GM12878 (cell line): ENCODE measurements around the gene ANP32A. TPM values are rescaled to one million over a fixed set of nuclear protein-coding genes. Genes with fewer than 3 reads are reported as not detected.

ENCODE experiments used
- BACH1 ChIP-seq: fragments of 450-650 bp; IDR thresholded peaks from 2 replicates; pipeline ENCODE4 v1.6.1; 2017; ENCODE audit warnings: mild to moderate bottlenecking, borderline replicate concordance
- BHLHE40 ChIP-seq, 2 experiments: fragments of 450-650 bp in 1 of 2; IDR thresholded peaks; 2 replicates each; pipeline ENCODE4 v1.6.1; 2011 to 2017; ENCODE audit warnings: low read depth in 2 of 2, borderline replicate concordance in 1 of 2, improper control_type of control experiment in 1 of 2, low read length in 1 of 2, mild to moderate bottlenecking in 1 of 2
- CHD1 ChIP-seq: IDR thresholded peaks from 2 replicates; pipeline ENCODE4 v1.6.1; 2012; ENCODE audit warnings: low read depth, low read length, improper control_type of control experiment
- CHD2 ChIP-seq: IDR thresholded peaks from 2 replicates; pipeline ENCODE4 v1.6.1; 2011; ENCODE audit warnings: low read depth, low read length, improper control_type of control experiment, borderline replicate concordance
- CHD4 ChIP-seq: fragments of 200-600 bp; sonication (generic); IDR thresholded peaks from 2 replicates; pipeline ENCODE4 v1.6.1; 2016; ENCODE audit warnings: mild to moderate bottlenecking
- IKZF2 ChIP-seq, 2 experiments: fragments of 450-650 bp; IDR thresholded peaks; 2 replicates each; pipeline ENCODE4 v1.6.1; 2017; ENCODE audit warnings: mild to moderate bottlenecking in 2 of 2, moderate library complexity in 2 of 2
- IRF4 ChIP-seq: IDR thresholded peaks from 2 replicates; pipeline ENCODE4 v1.6.1; 2011; ENCODE audit warnings: low read depth, low read length
- MAX ChIP-seq: IDR thresholded peaks from 2 replicates; pipeline ENCODE4 v1.6.1; 2012; ENCODE audit warnings: low read depth, low read length, improper control_type of control experiment
- MEF2A ChIP-seq: IDR thresholded peaks from 2 replicates; pipeline ENCODE4 v1.6.1; 2011; ENCODE audit warnings: low read depth, mild to moderate bottlenecking, low read length, moderate library complexity; ENCODE audit not compliant: insufficient read depth
- MXI1 ChIP-seq: fragments of 150-350 bp; IDR thresholded peaks from 2 replicates; pipeline ENCODE4 v1.6.1; 2011; ENCODE audit warnings: low read depth, mild to moderate bottlenecking, inconsistent platforms, low read length, improper control_type of control experiment
- NFYB ChIP-seq: IDR thresholded peaks from 2 replicates; pipeline ENCODE4 v1.6.1; 2011; ENCODE audit warnings: low read depth, mild to moderate bottlenecking, low read length, improper control_type of control experiment, moderate library complexity; ENCODE audit not compliant: insufficient read depth
- NRF1 ChIP-seq: conservative IDR thresholded peaks from 2 replicates; pipeline ENCODE4 v1.6.1; 2011; ENCODE audit warnings: mild to moderate bottlenecking, low read depth, low read length, improper control_type of control experiment
- POLR2AphosphoS2 ChIP-seq: IDR thresholded peaks from 2 replicates; pipeline ENCODE4 v1.6.1; 2011; ENCODE audit warnings: low read depth, mild to moderate bottlenecking, low read length, improper control_type of control experiment, moderate library complexity
- POLR2AphosphoS5 ChIP-seq: IDR thresholded peaks from 2 replicates; pipeline ENCODE4 v1.6.1; 2011; ENCODE audit warnings: mild to moderate bottlenecking, low read length, inconsistent platforms
- SIX5 ChIP-seq: IDR thresholded peaks from 2 replicates; pipeline ENCODE4 v1.6.1; 2011; ENCODE audit warnings: mild to moderate bottlenecking, low read depth, low read length, moderate library complexity; ENCODE audit not compliant: severe bottlenecking
- SMAD5 ChIP-seq: IDR thresholded peaks from 2 replicates; pipeline ENCODE4 v1.6.1; 2016; ENCODE audit warnings: antibody characterized with exemption, low read depth
- SMARCA5 ChIP-seq: fragments of 450-650 bp; IDR thresholded peaks from 2 replicates; pipeline ENCODE4 v1.6.1; 2017; ENCODE audit warnings: mild to moderate bottlenecking
- SP1 ChIP-seq: IDR thresholded peaks from one replicate; pipeline ENCODE4 v1.6.1; 2011; ENCODE audit warnings: low read depth, low read length
- TAF1 ChIP-seq: IDR thresholded peaks from 2 replicates; pipeline ENCODE4 v1.6.1; 2011; ENCODE audit warnings: mild to moderate bottlenecking, low read depth, low read length, borderline replicate concordance
- TARDBP ChIP-seq: IDR thresholded peaks from 2 replicates; pipeline ENCODE4 v1.6.1; 2016; ENCODE audit warnings: borderline replicate concordance
- YY1 ChIP-seq: IDR thresholded peaks from 2 replicates; pipeline ENCODE4 v1.6.1; 2011; ENCODE audit warnings: low read depth, mild to moderate bottlenecking, low read length
- ZBED1 ChIP-seq: IDR thresholded peaks from 2 replicates; pipeline ENCODE4 v1.6.1; 2016; ENCODE audit warnings: borderline replicate concordance
- ZNF217 ChIP-seq: fragments of 450-650 bp; IDR thresholded peaks from 2 replicates; pipeline ENCODE4 v1.6.1; 2017; ENCODE audit warnings: antibody characterized with exemption, mild to moderate bottlenecking
- ZNF592 ChIP-seq: fragments of 450-650 bp; IDR thresholded peaks from 2 replicates; pipeline ENCODE4 v1.6.1; 2017; ENCODE audit warnings: mild to moderate bottlenecking, moderate library complexity
- ZNF622 ChIP-seq: fragments of 450-650 bp; IDR thresholded peaks from 2 replicates; pipeline ENCODE4 v1.6.1; 2017; ENCODE audit warnings: mild to moderate bottlenecking, inconsistent platforms
- polyA plus RNA-seq, 11 experiments: library from polyadenylated mRNA; depleted of rRNA in 4 of 11; unstranded in 6 of 11; stranded (reverse) in 5 of 11; fragments of >200 nt; fragmentation: Nextera tagmentation in 4 of 11; fragmentation: Illumina TruSeq in 1 of 11; extraction: Ambion mirVana in 4 of 11; extraction: Trizol in 1 of 11; gene quantifications; 1 replicate in 1 of 11; 2 replicates in 10 of 11; pipeline versions ENCODE4 v1.2.1 to v1.2.3, GENCODE V29; 2011 to 2016; ENCODE audit warnings: inconsistent platforms in 2 of 11, missing spikeins in 2 of 11, low read depth in 1 of 11
- total RNA-seq, 4 experiments: library from RNA; depleted of rRNA in 3 of 4; stranded (reverse); fragments of >200 nt in 3 of 4; fragmentation: Illumina TruSeq in 1 of 4; extraction: Trizol in 1 of 4; gene quantifications; 2 replicates each; pipeline versions ENCODE4 v1.2.1 to v1.2.3, GENCODE V29; 2013 to 2021
- TF ChIP-seq, protein P1 (sequence below): IDR thresholded peaks from 2 replicates; pipeline ENCODE4 v1.6.1; 2011; ENCODE audit warnings: mild to moderate bottlenecking, low read depth, low read length, moderate library complexity; ENCODE audit not compliant: insufficient replicate concordance

The ANP32A gene
- total and polyA plus RNA-seq, 10 of the 15 experiments (the other 5 are each of a cell fraction or from before 2014, with no cell fraction given), result 29.6 to 666 (median 234) TPM

DNA sequence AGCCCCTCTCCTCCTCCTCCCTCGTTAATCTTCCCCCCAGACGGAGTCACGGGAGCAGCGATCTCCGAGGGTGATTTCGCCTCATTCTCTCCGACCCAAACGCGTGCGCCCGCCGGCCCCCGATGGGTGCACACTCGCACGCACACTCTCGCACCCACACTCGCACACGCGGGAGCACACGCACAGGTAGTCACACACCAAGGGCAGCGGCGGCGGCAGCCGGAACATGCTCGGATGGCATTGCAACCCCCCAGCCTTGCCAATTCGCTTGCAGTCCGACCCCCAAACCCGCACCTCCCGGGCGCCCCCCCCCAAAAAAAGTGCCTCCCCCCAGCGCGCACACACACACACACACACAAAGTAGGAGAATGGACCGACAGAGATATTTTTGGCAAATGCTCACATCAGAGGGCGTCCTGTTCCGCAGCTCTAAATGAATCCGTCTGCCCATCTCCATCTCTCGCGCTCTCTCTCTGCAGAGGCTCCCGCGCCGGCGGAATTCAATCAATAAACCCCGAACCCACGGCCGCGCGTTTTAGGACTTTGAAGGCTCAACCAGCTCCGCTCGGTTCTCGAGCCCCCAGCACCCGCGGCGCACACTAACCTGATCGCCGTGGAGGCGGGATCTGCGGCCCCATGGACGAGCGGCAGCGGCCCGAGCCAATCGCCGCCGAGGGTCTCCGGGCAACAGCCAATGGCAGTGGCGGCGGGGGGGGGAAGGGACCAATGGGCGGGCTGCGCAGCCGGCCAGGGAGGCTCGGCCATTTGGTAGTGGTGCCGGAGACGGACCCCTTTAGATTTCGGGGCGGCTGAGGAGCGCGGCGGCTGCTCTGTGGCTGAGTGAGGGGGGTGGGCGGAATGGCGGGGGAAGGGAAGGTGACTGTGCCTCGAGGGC, at the start of gene ANP32A (continued):
- TF ChIP-seq BHLHE40 (IDR thresholded peaks at IDR 0.05; ENCODE audit: borderline replicate concordance in 1 of 2, low read depth in 2 of 2, low read length in 1 of 2) (peak; percentile 79 to 86), SIX5 (no peak), ZBED1 (peak; percentile 24; the same call in 1 of the 2 replicates), MXI1 (peak; percentile 47; the same call in 1 of the 2 replicates), NFYB (peak; percentile 95), SP1 (peak; percentile 96), BACH1 (no peak), SMARCA5 (no peak), YY1 (peak; percentile 84), CHD2 (peak; percentile 95), POLR2AphosphoS5 (peak; percentile 64; the same call in 1 of the 2 replicates), CHD1 (peak; percentile 37; the same call in 1 of the 2 replicates), MEF2A (0 out of 2 replicates have a peak, but pooled peaks have one; percentile 28), NRF1 (0 out of 2 replicates have a peak, but pooled peaks have one; percentile 5), IKZF2 (IDR thresholded peaks at IDR 0.05) (no peak), IRF4 (no peak), TAF1 (peak; percentile 26; the same call in 1 of the 2 replicates), SMAD5 (peak; percentile 44), MAX (no peak), CHD4 (no peak), POLR2AphosphoS2 (peak; percentile 41; the same call in 1 of the 2 replicates), TARDBP (no peak), ZNF217 (no peak), ZNF622 (peak; percentile 83), ZNF592 (no peak)
- TF ChIP-seq, protein P1, sequence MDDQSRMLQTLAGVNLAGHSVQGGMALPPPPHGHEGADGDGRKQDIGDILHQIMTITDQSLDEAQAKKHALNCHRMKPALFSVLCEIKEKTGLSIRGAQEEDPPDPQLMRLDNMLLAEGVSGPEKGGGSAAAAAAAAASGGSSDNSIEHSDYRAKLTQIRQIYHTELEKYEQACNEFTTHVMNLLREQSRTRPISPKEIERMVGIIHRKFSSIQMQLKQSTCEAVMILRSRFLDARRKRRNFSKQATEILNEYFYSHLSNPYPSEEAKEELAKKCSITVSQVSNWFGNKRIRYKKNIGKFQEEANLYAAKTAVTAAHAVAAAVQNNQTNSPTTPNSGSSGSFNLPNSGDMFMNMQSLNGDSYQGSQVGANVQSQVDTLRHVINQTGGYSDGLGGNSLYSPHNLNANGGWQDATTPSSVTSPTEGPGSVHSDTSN, result peak; percentile 96
